ENCODE data around the gene TMEM204. TPM values are rescaled to one million over a fixed set of nuclear protein-coding genes. Genes with fewer than 3 reads are reported as not detected.

The TMEM204 gene
- polyA plus RNA-seq, 4 donors, result 1.6 to 23.8 (median 7.0) TPM

- Histone ChIP-seq H3K27me3 (ENCODE audit: control insufficient read depth in 3 of 3, insufficient read depth in 3 of 3, low read length in 3 of 3) (no peaks in the 10 kb centered on the region), H3K36me3 (ENCODE audit: control insufficient read depth in 3 of 3, insufficient read depth in 2 of 3, low read depth in 1 of 3, low read length in 3 of 3) (peaks cover 0 to 23% (median 0%) of the 10 kb centered on the region in 3 donors), H3K9me3 (ENCODE audit: control insufficient read depth in 2 of 2, insufficient read depth in 1 of 2, low read depth in 1 of 2, low read length in 1 of 2) (no peaks in the 10 kb centered on the region), H3K27ac (ENCODE audit: low read depth in 1 of 3, low read length in 2 of 3) (peak overlapping the region; percentile 16 to 88 (median 74)), H3K4me3 (ENCODE audit: low read depth in 1 of 3, low read length in 3 of 3) (no peak overlapping the region), H3K4me1 (ENCODE audit: control insufficient read depth in 3 of 3, insufficient read depth in 2 of 3, low read depth in 1 of 3, low read length in 2 of 3) (peaks cover 0 to 12% (median 0%) of the 10 kb centered on the region in 3 donors)
- 68 to 88% (median 77%) methylated on average over 34 to 35 of the region's 35 CpGs for WGBS, 3 donors
- FAIRE-seq, result no peak
- DNase-seq, result peak in 1 of 2 donors; percentile 37
These were observed 2.4 kb upstream of the TMEM204 start for GRCh38 chr16:1530883-1531637.

GRCh38 chr16:1531638-1531910 lies 1.9 kb upstream of the TMEM204 start:
- no peak for DNase-seq
- H3K27ac ChIP-seq (ENCODE audit: low read depth in 1 of 3, low read length in 2 of 3), result peak overlapping the region; percentile 8 to 88 (median 74)
- H3K4me1 ChIP-seq (ENCODE audit: control insufficient read depth in 3 of 3, insufficient read depth in 2 of 3, low read depth in 1 of 3, low read length in 2 of 3), result peaks cover 0 to 13% (median 0%) of the 10 kb centered on the region in 3 donors
- FAIRE-seq, result no peak
- 83 to 90% (median 88%) methylated on average over 14 of the region's 14 CpGs for WGBS, 3 donors
- no peak overlapping the region for H3K4me3 ChIP-seq (ENCODE audit: low read depth in 1 of 3, low read length in 3 of 3)
- no peaks in the 10 kb centered on the region for H3K27me3 ChIP-seq (ENCODE audit: control insufficient read depth in 3 of 3, insufficient read depth in 3 of 3, low read length in 3 of 3)
- H3K36me3 ChIP-seq (ENCODE audit: control insufficient read depth in 3 of 3, insufficient read depth in 2 of 3, low read depth in 1 of 3, low read length in 3 of 3), result peaks cover 0 to 27% (median 0%) of the 10 kb centered on the region in 3 donors
- H3K9me3 ChIP-seq (ENCODE audit: control insufficient read depth in 2 of 2, insufficient read depth in 1 of 2, low read depth in 1 of 2, low read length in 1 of 2), result no peaks in the 10 kb centered on the region

GRCh38 chr16:1532081-1532760 lies 1.2 kb upstream of the TMEM204 start:
- 72 to 84% (median 84%) methylated on average over 27 to 28 of the region's 28 CpGs for WGBS, 3 donors
- no peak for FAIRE-seq

GRCh38 chr16:1532771-1533170 lies 695 bp upstream of the TMEM204 start:
- Histone ChIP-seq H3K4me1 (ENCODE audit: control insufficient read depth in 3 of 3, insufficient read depth in 2 of 3, low read depth in 1 of 3, low read length in 2 of 3) (peaks cover 0 to 13% (median 0%) of the 10 kb centered on the region in 3 donors), H3K4me3 (ENCODE audit: low read depth in 1 of 3, low read length in 3 of 3) (no peak overlapping the region), H3K9me3 (ENCODE audit: control insufficient read depth in 2 of 2, insufficient read depth in 1 of 2, low read depth in 1 of 2, low read length in 1 of 2) (no peaks in the 10 kb centered on the region), H3K27me3 (ENCODE audit: control insufficient read depth in 3 of 3, insufficient read depth in 3 of 3, low read length in 3 of 3) (no peaks in the 10 kb centered on the region), H3K36me3 (ENCODE audit: control insufficient read depth in 3 of 3, insufficient read depth in 2 of 3, low read depth in 1 of 3, low read length in 3 of 3) (peaks cover 0 to 39% (median 0%) of the 10 kb centered on the region in 3 donors), H3K27ac (ENCODE audit: low read depth in 1 of 3, low read length in 2 of 3) (peak overlapping the region; percentile 50 to 88 (median 80))
- FAIRE-seq (no peak), DNase-seq (no peak)
- 71 to 91% (median 83%) methylated on average over 9 to 10 of the region's 10 CpGs for WGBS, 3 donors

More at GRCh38 chr16:1532081-1532760, 1.2 kb upstream of the TMEM204 start:
- Histone ChIP-seq H3K27me3 (ENCODE audit: control insufficient read depth in 3 of 3, insufficient read depth in 3 of 3, low read length in 3 of 3) (no peaks in the 10 kb centered on the region), H3K4me1 (ENCODE audit: control insufficient read depth in 3 of 3, insufficient read depth in 2 of 3, low read depth in 1 of 3, low read length in 2 of 3) (peaks cover 0 to 13% (median 0%) of the 10 kb centered on the region in 3 donors), H3K36me3 (ENCODE audit: control insufficient read depth in 3 of 3, insufficient read depth in 2 of 3, low read depth in 1 of 3, low read length in 3 of 3) (peaks cover 0 to 33% (median 0%) of the 10 kb centered on the region in 3 donors), H3K4me3 (ENCODE audit: low read depth in 1 of 3, low read length in 3 of 3) (no peak overlapping the region), H3K9me3 (ENCODE audit: control insufficient read depth in 2 of 2, insufficient read depth in 1 of 2, low read depth in 1 of 2, low read length in 1 of 2) (no peaks in the 10 kb centered on the region), H3K27ac (ENCODE audit: low read depth in 1 of 3, low read length in 2 of 3) (peak overlapping the region; percentile 50 to 88 (median 80))
- DNase-seq, result no peak

- Histone ChIP-seq H3K27me3 (ENCODE audit: control insufficient read depth in 3 of 3, insufficient read depth in 3 of 3, low read length in 3 of 3) (no peaks in the 10 kb centered on the region), H3K27ac (ENCODE audit: low read depth in 1 of 3, low read length in 2 of 3) (peak overlapping the region; percentile 66 to 88 (median 80)), H3K4me3 (ENCODE audit: low read depth in 1 of 3, low read length in 3 of 3) (peak overlapping the region; percentile 50 to 59 (median 54)), H3K36me3 (ENCODE audit: control insufficient read depth in 3 of 3, insufficient read depth in 2 of 3, low read depth in 1 of 3, low read length in 3 of 3) (peaks cover 0 to 54% (median 0%) of the 10 kb centered on the region in 3 donors), H3K4me1 (ENCODE audit: control insufficient read depth in 3 of 3, insufficient read depth in 2 of 3, low read depth in 1 of 3, low read length in 2 of 3) (peaks cover 0 to 8% (median 0%) of the 10 kb centered on the region in 3 donors), H3K9me3 (ENCODE audit: control insufficient read depth in 2 of 2, insufficient read depth in 1 of 2, low read depth in 1 of 2, low read length in 1 of 2) (no peaks in the 10 kb centered on the region)
- 48 to 81% (median 63%) methylated on average over 56 to 57 of the region's 57 CpGs for WGBS, 3 donors
- no peak for FAIRE-seq
- no peak for DNase-seq
These were observed 855 bp downstream of the TMEM204 start for GRCh38 chr16:1534021-1535020.

- Histone ChIP-seq H3K4me3 (ENCODE audit: low read depth in 1 of 3, low read length in 3 of 3) (peak overlapping the region in 2 of 3 donors; percentile 50 to 59), H3K27me3 (ENCODE audit: control insufficient read depth in 3 of 3, insufficient read depth in 3 of 3, low read length in 3 of 3) (no peaks in the 10 kb centered on the region), H3K9me3 (ENCODE audit: control insufficient read depth in 2 of 2, insufficient read depth in 1 of 2, low read depth in 1 of 2, low read length in 1 of 2) (no peaks in the 10 kb centered on the region), H3K4me1 (ENCODE audit: control insufficient read depth in 3 of 3, insufficient read depth in 2 of 3, low read depth in 1 of 3, low read length in 2 of 3) (peaks cover 0 to 8% (median 0%) of the 10 kb centered on the region in 3 donors), H3K36me3 (ENCODE audit: control insufficient read depth in 3 of 3, insufficient read depth in 2 of 3, low read depth in 1 of 3, low read length in 3 of 3) (peaks cover 0 to 63% (median 0%) of the 10 kb centered on the region in 3 donors), H3K27ac (ENCODE audit: low read depth in 1 of 3, low read length in 2 of 3) (peak overlapping the region; percentile 33 to 88 (median 80))
- DNase-seq, result no peak
- no peak for FAIRE-seq
- WGBS, 3 donors, result 61 to 79% (median 74%) methylated on average over 36 to 39 of the region's 39 CpGs
These were observed 2.2 kb downstream of the TMEM204 start for GRCh38 chr16:1535391-1536291.

- Histone ChIP-seq H3K36me3 (ENCODE audit: control insufficient read depth in 3 of 3, insufficient read depth in 2 of 3, low read depth in 1 of 3, low read length in 3 of 3) (peaks cover 0 to 70% (median 0%) of the 10 kb centered on the region in 3 donors), H3K9me3 (ENCODE audit: control insufficient read depth in 2 of 2, insufficient read depth in 1 of 2, low read depth in 1 of 2, low read length in 1 of 2) (no peaks in the 10 kb centered on the region), H3K27ac (ENCODE audit: low read depth in 1 of 3, low read length in 2 of 3) (peak overlapping the region in 1 of 3 donors; percentile 15), H3K27me3 (ENCODE audit: control insufficient read depth in 3 of 3, insufficient read depth in 3 of 3, low read length in 3 of 3) (no peaks in the 10 kb centered on the region), H3K4me3 (ENCODE audit: low read depth in 1 of 3, low read length in 3 of 3) (no peak overlapping the region), H3K4me1 (ENCODE audit: control insufficient read depth in 3 of 3, insufficient read depth in 2 of 3, low read depth in 1 of 3, low read length in 2 of 3) (peaks cover 0 to 8% (median 0%) of the 10 kb centered on the region in 3 donors)
- 79 to 85% (median 80%) methylated on average over 13 of the region's 13 CpGs for WGBS, 3 donors
- FAIRE-seq (no peak), DNase-seq (no peak)
These were observed 3.1 kb downstream of the TMEM204 start for GRCh38 chr16:1536601-1537000.

Measured in small intestine (tissue), 7 donors.